ENCODE results near the gene HLA-DOB.
"Not testable (repeated sequence)": the region's sequence is repeated elsewhere in the genome, so short reads cannot be mapped to it uniquely, and the experiment has no call there.

HLA-DOB gene

DNA sequence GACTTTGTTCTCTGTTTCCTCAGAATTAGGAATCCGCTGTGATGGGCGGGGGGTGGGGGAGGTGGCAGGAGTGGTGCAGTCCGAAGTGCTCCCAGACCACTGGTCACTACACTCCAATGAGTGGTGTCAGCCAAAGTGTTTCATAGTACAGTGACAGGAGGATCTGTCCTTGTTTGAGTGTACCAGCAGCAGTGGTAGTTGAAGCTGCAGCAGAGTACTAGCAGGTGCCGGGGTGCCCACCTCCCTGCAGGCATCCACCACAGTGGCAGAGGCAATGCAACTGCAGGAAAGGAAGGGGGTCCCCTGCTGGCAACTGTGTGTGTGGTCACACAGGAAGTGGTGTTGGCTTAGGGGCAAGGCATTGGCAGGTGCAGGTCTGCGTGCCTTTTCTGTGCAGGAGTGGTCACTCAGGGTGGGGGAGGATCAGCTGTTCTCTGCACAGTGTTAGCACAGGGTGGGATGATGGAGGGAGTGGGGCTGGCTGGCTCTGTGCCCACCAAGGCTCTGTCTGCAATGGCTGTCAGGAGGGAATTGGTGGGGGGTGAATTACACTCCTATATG, 9.7 kb downstream of the HLA-DOB start:
- no peak for DNase-seq

DNA sequence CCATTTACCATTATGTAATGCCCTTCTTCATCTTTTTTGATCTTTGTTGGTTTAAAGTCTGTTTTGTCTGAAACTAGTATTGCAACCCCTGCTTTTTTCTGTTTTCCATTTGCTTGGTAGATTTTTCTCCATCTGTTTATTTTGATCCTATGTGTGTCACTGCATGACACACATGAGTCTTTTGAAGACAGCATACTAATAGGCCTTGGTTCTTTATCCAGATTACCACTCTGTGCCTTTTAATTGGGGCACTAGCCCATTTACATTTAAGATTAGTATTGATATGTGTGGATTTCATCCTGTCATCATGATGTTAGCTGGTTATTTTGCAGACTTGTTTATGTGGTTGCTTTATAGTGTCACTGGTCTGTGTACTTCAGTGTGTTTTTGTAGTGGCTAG, 11.4 kb downstream of the HLA-DOB start:
- not testable (repeated sequence) for DNase-seq

DNA sequence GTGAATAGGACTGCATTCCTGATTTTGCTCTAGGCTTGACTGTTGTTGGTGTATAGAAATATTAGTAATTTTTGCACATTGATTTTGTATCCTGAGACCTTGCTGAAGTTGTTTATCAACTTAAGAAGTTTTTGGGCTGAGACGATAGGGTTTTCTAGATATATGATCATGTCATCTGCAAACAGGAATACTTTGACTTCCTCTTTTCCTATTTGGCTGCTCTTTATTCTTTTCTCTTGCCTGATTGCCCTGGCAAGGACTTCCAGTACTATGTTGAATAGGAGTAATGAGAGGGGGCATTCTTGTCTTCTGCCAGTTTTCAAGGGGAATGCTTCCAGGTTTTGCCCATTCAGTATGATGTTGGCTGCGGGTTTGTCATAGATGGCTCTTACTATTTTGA, 13.4 kb downstream of the HLA-DOB start:
- DNase-seq: no peak

DNA sequence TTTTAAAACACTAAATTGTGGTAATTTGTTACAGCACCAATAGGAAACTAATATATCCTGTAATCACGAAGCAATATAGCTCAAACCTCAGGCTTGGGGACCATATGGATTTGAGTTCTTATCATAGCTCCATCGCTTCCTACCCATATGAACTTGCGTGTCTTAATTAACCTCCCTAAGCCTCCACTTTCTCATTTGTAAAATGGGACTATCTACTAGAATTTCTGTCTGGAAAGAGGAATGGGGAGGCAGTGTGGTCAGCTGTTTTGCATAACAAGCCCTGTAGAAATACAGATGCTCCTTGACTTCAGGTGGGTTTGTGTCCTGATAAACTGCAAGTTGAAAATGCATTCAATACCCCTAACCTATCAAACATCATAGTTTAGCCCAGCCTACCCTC, 17.1 kb downstream of the HLA-DOB start:
- DNase-seq: no peak

DNA sequence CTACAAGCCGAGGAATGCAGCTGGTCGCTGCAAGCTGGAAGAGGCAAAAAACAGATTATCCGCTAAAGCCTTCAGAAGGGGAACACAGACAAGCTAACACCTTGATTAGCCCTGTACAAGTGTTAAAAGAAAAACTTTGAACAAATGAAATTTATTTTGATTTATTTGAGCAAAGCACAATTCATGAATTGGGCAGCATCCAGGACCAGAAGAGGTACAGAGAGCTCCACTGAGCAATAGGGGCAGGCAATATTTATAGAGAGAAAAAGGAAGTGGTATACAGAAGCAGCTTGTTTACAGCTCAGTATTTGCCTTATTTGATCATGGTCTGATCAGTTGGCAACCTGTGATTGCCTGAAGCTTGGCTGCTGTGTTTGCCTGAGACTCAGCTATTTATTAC, 17.6 kb downstream of the HLA-DOB start:
- no peak for DNase-seq

DNA sequence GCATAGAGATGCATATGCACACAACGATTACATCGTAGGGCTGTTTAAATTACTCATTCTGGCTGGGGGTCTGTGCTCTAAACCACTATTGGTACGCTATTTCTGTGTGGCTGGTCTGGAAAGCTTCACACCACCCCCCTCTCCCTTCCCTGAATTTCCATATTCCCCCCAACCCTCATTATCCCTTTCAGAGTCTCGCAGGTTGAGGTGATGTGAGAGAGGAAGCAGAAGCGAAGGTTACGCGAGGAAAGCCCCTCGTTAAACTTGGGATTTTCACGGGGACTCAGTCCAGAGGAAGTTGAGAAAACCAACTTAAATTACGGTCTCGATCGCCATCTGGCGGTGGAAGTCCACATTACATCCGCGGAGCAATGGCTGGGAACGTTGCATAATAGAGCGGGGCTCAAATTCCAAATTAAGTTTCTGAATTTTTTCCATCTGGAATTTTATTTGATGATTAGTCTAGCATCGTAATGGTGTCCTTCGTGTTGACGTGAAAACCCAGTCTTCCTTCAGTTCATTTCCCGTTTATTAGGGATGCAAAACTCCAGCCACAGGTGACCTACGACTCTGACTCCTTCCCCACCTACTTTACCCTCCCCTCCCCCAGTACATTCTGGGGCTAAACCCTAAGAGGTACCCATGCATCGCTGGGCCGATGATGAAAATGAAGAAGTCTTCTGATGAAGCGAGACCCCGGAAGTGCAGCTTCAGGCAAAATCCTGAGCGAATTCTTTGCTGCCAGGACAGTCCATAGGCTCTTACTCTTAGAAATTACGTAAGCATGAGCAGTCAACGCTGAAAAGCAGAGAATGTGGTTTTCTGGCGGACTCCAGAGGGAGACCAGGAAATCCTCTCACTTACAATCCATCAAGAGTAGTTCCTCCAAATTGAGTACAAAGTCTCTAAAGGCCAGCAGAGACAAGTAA, 19.7 kb downstream of the HLA-DOB start:
- DNase-seq: peak; percentile 86

DNA sequence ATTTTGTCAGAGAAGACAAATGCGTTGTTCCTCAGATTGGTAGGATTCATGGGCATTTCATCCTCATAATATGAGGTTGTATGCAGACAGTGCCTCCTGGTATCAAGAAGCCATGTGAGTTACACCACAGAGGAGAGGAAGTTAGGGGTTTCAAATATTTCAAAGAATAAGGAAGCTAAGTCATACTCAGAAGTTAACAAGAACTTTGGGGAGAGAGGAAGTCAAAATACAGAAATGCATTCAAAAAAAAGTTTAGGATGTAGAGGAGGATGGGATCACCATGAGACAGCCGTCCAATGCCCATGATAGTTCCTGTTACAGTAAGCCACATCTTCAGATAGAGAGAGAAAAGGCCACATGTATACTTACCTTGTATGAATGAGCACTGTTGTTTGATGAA, 22.3 kb downstream of the HLA-DOB start:
- DNase-seq: no peak

DNA sequence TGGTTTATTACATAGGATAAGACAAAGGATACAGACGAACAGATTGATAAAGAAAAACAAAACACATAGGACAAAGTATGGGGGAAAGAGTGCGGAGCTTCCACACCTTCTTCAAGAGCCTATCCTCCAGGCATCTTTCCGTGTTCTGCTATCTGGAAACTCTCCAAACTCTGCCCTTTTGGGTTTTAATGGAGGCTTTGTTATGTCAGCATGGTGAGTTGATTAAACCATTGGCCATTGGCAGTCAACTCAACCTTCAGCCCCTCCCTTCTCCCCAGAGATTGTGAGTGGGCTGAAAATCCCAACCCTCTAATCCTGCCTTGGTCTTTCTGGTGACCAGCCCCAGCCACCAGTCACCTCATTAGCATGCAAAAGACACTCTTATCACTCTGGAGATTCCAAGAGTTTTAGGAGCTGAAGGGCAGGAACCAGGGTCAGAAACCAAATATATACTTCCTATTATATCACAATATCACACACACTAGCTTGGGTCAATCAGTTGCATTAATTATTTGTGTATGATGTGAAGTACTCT, 23.8 kb downstream of the HLA-DOB start:
- no peak for DNase-seq

DNA sequence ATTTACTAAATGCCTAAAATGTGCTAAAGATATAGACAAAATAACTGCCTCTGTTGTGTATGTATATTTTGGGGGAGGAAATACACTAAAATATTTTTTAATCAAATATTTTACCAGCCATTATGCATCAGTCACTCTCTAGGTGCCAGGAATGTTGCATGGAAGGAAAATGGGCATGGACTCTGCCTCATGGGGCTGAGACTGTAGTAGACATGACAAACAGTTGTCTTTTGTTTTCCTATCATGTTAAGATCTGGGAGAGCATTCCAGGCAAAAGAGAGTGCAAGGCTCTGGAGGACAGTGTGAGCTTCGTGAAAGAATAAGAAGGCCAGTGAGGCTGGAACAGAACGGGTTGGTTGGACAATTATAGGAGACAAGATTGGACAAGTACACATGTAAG, 26.5 kb downstream of the HLA-DOB start:
- no peak for DNase-seq

DNA sequence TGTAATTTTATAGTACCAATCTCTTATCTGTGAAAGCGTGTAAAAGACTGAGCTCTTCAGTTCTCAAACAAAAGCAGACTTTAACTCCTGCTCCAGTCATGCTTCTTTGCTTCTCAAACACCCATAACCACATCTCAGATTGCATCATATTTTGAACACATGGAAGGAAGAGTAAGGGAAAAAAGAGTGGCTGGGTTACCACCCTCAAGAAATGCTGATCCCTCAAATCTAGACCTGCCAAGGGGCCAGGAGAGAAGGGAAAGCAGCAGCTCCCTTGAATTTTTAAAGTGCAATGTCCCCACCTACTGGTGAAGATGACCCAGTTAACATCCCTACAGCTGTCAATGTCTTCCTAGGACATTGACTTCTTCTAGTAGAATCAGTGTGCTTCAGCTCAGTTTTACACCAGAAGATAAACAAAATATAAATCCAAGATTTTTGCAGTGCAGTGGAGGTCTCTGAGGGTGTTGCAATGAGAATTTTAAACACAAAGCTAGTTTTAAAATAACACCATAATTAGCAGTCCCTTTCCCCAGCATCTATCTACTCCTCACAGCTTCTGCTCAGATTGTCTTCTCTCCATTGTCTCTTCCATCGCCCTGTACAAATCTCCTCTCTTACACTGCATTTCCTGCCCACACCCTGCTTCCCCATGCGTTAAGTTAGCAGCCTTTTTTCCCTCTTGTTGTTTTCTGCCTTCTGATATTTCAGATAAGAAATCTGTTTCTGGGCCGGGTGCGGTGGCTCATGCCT, 30.8 kb downstream of the HLA-DOB start:
- DNase-seq: no peak

DNA sequence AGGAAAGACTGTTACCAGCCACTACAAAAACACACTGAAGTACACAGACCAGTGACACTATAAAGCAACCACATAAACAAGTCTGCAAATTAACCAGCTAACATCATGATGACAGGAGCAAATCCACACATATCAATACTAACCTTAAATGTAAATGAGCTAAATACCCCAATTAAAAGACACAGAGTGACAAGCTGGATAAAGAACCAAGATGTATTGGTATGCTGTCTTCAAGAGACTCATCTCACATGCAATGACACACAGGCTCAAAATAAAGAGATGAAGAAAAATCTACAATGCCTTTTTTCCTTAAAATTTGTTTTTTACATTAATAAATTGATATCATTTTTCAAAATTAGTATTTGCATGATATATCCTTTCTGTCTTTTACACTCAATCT, 33.9 kb downstream of the HLA-DOB start:
- DNase-seq: not testable (repeated sequence)

DNA sequence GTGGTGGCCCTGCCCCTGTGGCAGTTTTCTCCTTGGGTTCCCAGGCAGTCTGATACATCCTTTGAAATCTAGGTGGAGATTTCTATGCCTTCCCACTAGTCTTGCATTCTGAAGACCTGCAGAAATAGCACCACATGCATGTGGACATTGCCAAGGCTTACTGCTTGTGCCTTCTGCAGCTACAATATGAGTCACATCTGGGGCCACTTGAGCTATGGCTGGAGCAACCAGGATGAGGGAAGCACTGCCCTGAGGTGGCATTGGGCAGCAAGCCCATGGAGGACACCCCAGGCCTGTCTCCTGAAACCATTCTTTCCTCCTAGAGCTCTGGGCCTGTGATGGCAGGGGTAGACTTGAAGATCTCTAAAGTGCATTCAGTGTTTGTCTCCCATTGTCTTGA, 37.8 kb downstream of the HLA-DOB start:
- no peak for DNase-seq

DNA sequence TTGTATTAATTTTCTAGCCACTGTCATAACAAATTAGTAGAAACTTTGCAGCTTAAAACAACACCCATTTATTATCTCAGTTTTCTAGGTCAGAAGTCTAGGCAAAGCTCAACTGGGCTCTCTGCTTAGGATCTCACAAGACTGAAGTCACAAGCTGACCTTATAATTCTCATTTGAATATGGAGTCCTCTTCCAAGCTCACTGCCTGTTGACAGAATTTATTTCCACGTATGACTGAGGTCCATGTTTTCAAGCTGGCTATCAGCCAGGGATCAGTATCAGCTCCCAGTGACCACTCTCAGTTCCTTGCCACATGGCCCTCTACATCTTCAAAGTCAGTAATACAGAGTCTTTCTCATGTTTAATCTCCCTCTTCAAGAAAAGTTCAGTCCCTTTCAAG, 41.7 kb downstream of the HLA-DOB start:
- no peak for DNase-seq

DNA sequence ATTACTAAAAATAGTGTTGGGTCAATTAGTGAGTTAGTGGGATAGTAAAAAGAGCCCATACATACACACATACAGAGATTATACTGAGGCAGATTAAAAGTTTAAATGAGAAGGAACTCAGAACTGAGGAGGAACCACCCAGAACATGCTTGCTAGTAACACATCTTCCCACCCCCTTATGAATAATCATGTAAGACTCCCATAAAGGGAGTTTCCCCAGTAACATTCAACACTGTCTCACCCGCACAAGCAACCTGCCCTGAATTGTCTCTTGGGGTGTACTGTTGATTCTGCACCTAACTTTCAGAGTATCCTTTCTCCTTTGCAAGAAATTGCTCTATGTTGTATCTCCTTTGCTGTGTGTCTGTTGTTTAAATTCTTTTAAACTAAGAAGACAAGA, 42.4 kb downstream of the HLA-DOB start:
- no peak for DNase-seq

DNA sequence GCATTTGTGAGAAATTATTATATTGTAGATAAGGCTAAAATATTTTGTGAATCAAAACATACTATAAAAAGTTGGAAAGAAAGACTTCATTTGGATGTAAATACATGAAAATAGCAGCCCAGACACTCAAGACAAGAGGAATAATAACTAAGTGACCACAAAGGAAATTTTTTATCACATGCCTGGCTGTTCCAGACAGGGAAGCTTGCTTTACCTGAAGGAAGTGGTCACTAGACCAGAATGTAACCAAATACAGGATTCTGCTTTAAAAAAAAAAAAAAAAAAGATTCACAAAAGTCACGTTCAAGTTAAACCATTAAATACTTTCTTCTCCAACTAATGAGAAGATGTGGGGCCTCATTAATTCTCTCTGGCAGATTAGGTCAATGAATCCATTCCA, 44.1 kb downstream of the HLA-DOB start:
- DNase-seq: no peak

DNA sequence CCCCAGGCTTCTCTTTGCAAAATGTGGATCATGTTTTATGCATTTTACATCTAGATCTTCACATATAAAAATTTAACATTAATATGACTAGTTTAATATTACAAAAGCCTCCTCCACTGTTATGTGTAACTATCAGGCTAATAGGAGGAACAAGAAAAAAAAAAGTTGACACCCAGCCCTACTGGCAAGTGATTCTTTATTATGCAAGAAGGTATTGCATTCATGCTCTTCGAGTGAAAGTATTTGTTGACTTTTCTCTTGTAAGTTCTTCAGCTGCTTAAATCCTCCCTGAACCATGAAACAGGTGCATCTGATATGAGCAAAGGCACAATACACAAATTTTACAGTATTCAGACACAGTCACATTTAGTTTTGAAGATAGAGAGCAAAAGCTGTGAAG, 52.8 kb downstream of the HLA-DOB start:
- DNase-seq: no peak

DNA sequence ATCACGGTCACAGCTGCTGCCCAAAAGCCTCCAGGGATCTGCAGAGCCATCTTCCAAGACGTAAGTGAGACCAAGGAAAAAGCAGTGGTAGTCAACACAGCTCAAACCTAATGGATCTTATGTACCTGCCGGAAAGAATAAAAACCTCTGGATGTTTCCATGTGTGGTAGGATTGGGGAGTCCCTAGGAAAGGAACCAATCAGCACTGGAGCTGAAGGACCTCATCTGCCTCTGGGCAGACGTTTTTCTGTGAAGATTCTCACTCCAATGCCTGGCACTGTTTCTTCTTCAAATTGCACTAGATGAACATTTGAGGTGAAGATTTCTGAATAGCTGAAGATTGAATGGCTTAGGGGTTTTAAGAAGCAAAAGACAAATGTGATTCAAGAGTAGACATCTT, 53.4 kb downstream of the HLA-DOB start, which contains the start of gene HLA-DQB2:
Gene HLA-DQB2 (minus strand): TSS at position 112 of the 400 bp plus-strand sequence. CDS start 62 bp downstream, at position 50.
- DNase-seq: no peak

Measured in right forelimb (tissue), 1 donor.